Measurements from ENCODE around the gene CAPZA1. TPM values are rescaled to one million over a fixed set of nuclear protein-coding genes. Genes with fewer than 3 reads are reported as not detected.

Gene CAPZA1
- total RNA-seq, 2 donors from 2014 or later: 111 to 122 TPM

DNA sequence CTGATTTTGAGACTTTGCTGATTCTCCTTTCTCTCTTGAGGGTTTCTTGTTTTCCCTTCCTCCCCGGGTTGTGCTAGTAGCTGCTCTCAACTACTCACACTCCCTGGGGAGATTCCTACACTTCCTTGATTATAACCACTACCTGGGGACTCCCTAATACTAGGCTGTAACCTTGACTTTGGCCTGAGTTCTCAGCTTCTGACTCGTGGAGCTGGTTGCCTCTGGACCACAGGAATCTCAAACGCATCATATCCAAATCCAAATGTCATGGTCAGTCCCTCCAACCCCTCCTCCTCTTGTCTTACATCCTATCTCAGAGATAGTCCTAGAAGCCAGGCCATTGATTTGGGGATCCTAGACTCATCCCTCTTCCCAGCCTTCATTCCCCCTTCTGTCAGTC, 66.8 kb downstream of the CAPZA1 start:
- no peaks in the 10 kb centered on the region for H3K9me3 Mint-ChIP-seq

DNA sequence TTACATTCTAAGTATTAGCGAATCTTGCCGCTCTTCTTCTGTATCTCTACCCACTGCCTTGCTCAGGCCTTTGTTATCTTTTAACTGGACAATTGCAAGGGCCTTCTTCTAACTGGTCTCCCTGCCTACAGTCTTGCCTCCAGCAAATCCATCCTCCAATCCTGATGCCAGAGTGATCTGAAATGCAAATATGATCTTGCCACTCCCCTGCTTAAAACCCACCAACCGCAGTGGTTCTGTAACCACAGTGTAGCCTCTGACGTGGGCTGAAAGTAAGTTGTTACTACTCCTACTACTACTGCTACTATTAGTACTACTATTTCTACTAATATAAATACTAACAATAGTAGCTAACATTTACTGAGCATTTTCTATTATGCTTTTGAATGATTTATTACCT, 67.2 kb downstream of the CAPZA1 start:
- Histone ChIP-seq H3K27me3 (ENCODE audit: control insufficient read depth, insufficient read depth, low read length, poor library complexity, severe bottlenecking) (no peaks in the 10 kb centered on the region), H3K4me3 (ENCODE audit: low read length) (no peak overlapping the region), H3K36me3 (ENCODE audit: control insufficient read depth, insufficient read depth, low read length) (peaks cover 31% of the 10 kb centered on the region), H3K9ac (ENCODE audit: extremely low read depth, low read length, poor library complexity, severe bottlenecking) (no peak overlapping the region), H3K27ac (ENCODE audit: low read depth, low read length) (no peak overlapping the region), H3K4me1 (ENCODE audit: control insufficient read depth, insufficient read depth, low read length) (no peaks in the 10 kb centered on the region), H3K9me3 (ENCODE audit: control insufficient read depth, low read length) (no peaks in the 10 kb centered on the region)
- peaks cover 7% of the 10 kb centered on the region for H3K4me1 Mint-ChIP-seq
- DNase-seq: no peak
- no peak overlapping the region for H3K4me3 Mint-ChIP-seq
- no peak overlapping the region for H3K27ac Mint-ChIP-seq
- H3K27me3 Mint-ChIP-seq (ENCODE audit: insufficient read depth): no peaks in the 10 kb centered on the region
- 88 to 91% methylated on average over 2 to 4 of the region's 4 CpGs for WGBS, 2 experiments (ENCODE audit: insufficient coverage in 1 of 2, insufficient read length in 1 of 2)
- peaks cover 45% of the 10 kb centered on the region for H3K36me3 Mint-ChIP-seq (ENCODE audit: low read depth)
- no peaks in the 10 kb centered on the region for H3K9me3 Mint-ChIP-seq
- TF ChIP-seq, protein P1, sequence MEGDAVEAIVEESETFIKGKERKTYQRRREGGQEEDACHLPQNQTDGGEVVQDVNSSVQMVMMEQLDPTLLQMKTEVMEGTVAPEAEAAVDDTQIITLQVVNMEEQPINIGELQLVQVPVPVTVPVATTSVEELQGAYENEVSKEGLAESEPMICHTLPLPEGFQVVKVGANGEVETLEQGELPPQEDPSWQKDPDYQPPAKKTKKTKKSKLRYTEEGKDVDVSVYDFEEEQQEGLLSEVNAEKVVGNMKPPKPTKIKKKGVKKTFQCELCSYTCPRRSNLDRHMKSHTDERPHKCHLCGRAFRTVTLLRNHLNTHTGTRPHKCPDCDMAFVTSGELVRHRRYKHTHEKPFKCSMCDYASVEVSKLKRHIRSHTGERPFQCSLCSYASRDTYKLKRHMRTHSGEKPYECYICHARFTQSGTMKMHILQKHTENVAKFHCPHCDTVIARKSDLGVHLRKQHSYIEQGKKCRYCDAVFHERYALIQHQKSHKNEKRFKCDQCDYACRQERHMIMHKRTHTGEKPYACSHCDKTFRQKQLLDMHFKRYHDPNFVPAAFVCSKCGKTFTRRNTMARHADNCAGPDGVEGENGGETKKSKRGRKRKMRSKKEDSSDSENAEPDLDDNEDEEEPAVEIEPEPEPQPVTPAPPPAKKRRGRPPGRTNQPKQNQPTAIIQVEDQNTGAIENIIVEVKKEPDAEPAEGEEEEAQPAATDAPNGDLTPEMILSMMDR (conservative IDR thresholded peaks at IDR 0.05): no peak

More for the DNA sequence above, 66.8 kb downstream of the CAPZA1 start:
- Histone ChIP-seq H3K4me3 (ENCODE audit: low read length) (no peak overlapping the region), H3K36me3 (ENCODE audit: control insufficient read depth, insufficient read depth, low read length) (peaks cover 26% of the 10 kb centered on the region), H3K9me3 (ENCODE audit: control insufficient read depth, low read length) (no peaks in the 10 kb centered on the region), H3K27ac (ENCODE audit: low read depth, low read length) (no peak overlapping the region), H3K27me3 (ENCODE audit: control insufficient read depth, insufficient read depth, low read length, poor library complexity, severe bottlenecking) (no peaks in the 10 kb centered on the region), H3K4me1 (ENCODE audit: control insufficient read depth, insufficient read depth, low read length) (no peaks in the 10 kb centered on the region), H3K9ac (ENCODE audit: extremely low read depth, low read length, poor library complexity, severe bottlenecking) (no peak overlapping the region)
- H3K4me1 Mint-ChIP-seq: peaks cover 7% of the 10 kb centered on the region
- no peak for DNase-seq
- H3K36me3 Mint-ChIP-seq (ENCODE audit: low read depth): peaks cover 40% of the 10 kb centered on the region
- TF ChIP-seq, protein P1 (conservative IDR thresholded peaks at IDR 0.05): no peak
- H3K4me3 Mint-ChIP-seq: no peak overlapping the region
- H3K27ac Mint-ChIP-seq: no peak overlapping the region
- H3K27me3 Mint-ChIP-seq (ENCODE audit: insufficient read depth): no peaks in the 10 kb centered on the region
- 88 to 89% methylated on average over 3 of the region's 3 CpGs for WGBS, 2 experiments (ENCODE audit: insufficient coverage in 1 of 2, insufficient read length in 1 of 2)

DNA sequence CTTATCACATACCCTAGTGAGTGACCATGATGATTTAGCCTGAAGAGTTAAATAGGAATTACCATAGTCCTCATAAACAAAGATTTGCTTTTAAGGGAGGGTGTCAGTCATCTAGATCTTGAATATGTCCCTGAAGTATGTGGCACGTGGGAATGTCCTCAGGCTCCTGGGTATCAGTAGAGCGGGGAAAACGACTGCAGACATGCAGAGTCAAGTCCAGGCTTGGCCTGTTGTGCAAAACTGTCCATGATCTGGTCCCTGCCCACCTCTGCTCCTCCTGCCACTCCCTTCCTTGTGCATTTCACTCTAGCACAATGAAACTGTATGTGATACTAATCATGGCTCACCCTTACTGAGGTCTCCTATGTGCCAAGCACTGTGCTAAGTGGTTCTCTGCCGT, 67.7 kb downstream of the CAPZA1 start:
- no peak for DNase-seq
- H3K9ac ChIP-seq (ENCODE audit: extremely low read depth, low read length, poor library complexity, severe bottlenecking): no peak overlapping the region
- H3K27me3 ChIP-seq (ENCODE audit: control insufficient read depth, insufficient read depth, low read length, poor library complexity, severe bottlenecking): no peaks in the 10 kb centered on the region
- H3K36me3 ChIP-seq (ENCODE audit: control insufficient read depth, insufficient read depth, low read length): peaks cover 33% of the 10 kb centered on the region
- no peaks in the 10 kb centered on the region for H3K9me3 ChIP-seq (ENCODE audit: control insufficient read depth, low read length)
- Mint-ChIP-seq H3K27ac (no peak overlapping the region), H3K36me3 (ENCODE audit: low read depth) (peaks cover 47% of the 10 kb centered on the region), H3K27me3 (ENCODE audit: insufficient read depth) (no peaks in the 10 kb centered on the region), H3K4me1 (peaks cover 9% of the 10 kb centered on the region), H3K4me3 (no peak overlapping the region), H3K9me3 (no peaks in the 10 kb centered on the region)
- H3K4me1 ChIP-seq (ENCODE audit: control insufficient read depth, insufficient read depth, low read length): no peaks in the 10 kb centered on the region
- no peak overlapping the region for H3K27ac ChIP-seq (ENCODE audit: low read depth, low read length)
- no peak overlapping the region for H3K4me3 ChIP-seq (ENCODE audit: low read length)
- TF ChIP-seq, protein P1 (conservative IDR thresholded peaks at IDR 0.05): no peak
- WGBS, 2 experiments (ENCODE audit: insufficient coverage in 1 of 2, insufficient read length in 1 of 2): 89 to 94% methylated on average over 4 of the region's 4 CpGs

All from endodermal cell (in vitro differentiated cells).